ENCODE results near the gene LOXL1. TPM values are rescaled to one million over a fixed set of nuclear protein-coding genes. Genes with fewer than 3 reads are reported as not detected.

LOXL1 gene
- total and polyA plus RNA-seq, 4 donors, result 0.67 to 2.0 (median 1.4) TPM; not detected in 1

DNA sequence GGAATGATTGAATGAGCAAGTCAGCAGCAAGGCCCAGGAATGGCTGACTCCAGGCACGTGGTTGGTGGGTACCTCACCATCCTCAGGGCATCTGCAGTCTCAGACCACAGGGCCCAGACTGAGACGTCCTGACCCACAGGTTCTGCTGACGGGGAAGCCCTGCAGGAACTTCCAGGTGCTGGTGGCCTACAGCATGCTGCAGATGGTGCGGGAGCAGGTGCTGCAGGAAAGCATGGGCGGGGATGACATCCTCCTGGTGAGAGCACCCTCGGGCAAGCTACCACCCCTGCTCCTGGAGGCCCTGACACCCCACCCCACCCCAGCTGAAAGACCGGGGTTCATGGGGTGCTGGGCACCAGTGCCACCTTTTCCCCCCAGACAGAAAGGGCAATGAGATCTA lies 38.8 kb upstream of the LOXL1 start (continued):
- TF ChIP-seq, protein P1, sequence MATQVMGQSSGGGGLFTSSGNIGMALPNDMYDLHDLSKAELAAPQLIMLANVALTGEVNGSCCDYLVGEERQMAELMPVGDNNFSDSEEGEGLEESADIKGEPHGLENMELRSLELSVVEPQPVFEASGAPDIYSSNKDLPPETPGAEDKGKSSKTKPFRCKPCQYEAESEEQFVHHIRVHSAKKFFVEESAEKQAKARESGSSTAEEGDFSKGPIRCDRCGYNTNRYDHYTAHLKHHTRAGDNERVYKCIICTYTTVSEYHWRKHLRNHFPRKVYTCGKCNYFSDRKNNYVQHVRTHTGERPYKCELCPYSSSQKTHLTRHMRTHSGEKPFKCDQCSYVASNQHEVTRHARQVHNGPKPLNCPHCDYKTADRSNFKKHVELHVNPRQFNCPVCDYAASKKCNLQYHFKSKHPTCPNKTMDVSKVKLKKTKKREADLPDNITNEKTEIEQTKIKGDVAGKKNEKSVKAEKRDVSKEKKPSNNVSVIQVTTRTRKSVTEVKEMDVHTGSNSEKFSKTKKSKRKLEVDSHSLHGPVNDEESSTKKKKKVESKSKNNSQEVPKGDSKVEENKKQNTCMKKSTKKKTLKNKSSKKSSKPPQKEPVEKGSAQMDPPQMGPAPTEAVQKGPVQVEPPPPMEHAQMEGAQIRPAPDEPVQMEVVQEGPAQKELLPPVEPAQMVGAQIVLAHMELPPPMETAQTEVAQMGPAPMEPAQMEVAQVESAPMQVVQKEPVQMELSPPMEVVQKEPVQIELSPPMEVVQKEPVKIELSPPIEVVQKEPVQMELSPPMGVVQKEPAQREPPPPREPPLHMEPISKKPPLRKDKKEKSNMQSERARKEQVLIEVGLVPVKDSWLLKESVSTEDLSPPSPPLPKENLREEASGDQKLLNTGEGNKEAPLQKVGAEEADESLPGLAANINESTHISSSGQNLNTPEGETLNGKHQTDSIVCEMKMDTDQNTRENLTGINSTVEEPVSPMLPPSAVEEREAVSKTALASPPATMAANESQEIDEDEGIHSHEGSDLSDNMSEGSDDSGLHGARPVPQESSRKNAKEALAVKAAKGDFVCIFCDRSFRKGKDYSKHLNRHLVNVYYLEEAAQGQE (IDR thresholded peaks at IDR 0.05), result no peak
- no peak for TF ChIP-seq EGR1 (IDR thresholded peaks at IDR 0.05; ENCODE audit: low read depth in 2 of 2)
- no peak for TF ChIP-seq YY1 (IDR thresholded peaks at IDR 0.05)

DNA sequence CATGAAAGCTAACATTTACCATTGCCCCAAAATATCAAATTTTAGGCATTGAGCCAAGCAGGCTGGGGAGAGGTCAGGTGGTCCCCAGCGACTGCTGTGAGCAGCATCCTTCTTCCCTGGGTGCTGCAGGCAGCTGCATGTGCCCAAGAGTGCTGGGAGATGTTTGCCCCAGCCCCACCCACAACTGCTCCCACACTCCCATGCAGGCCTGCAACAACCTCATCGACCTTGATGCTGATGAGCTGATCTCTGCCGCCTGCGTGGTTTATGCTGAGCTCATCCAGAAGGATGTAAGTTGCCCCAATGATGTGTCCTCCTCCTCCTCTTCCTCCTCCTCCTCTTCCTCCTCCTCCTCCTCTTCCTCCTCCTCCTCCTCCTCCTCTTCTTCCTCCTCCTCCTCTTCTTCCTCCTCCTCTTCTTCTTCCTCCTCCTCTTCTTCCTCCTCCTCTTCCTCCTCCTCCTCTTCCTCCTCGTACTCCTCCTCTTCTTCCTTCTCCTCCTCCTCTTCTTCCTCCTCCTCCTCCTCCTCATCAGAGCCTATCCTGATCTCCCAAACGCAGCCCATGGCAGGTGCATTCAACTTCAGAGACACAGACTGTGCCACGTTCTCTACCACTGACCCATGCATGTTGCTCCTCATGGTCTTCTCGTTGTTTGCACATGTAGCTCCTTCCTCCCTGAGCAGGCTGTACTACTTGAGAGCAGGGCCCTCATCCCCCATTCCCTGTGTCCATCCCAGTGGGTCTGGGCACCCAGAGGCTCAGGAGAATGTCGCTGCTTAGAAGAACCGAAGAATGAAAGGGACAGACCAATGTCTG lies 37.8 kb upstream of the LOXL1 start:
- Histone ChIP-seq H3K36me3 (ENCODE audit: control insufficient read depth in 4 of 4, insufficient read depth in 3 of 4, low read depth in 1 of 4, low read length in 3 of 4) (no peaks in the 10 kb centered on the region), H3K27ac (ENCODE audit: low read depth in 1 of 2, low read length in 2 of 2) (no peak overlapping the region), H3K27me3 (ENCODE audit: control insufficient read depth in 4 of 4, insufficient read depth in 4 of 4, low read length in 3 of 4) (no peaks in the 10 kb centered on the region), H3K4me3 (ENCODE audit: low read depth in 1 of 3, low read length in 3 of 3) (no peak overlapping the region), H3K9ac (ENCODE audit: low read depth in 1 of 2, low read length in 2 of 2) (no peak overlapping the region), H3K4me1 (ENCODE audit: control insufficient read depth in 4 of 4, insufficient read depth in 4 of 4, low read length in 3 of 4) (no peaks in the 10 kb centered on the region), H3K9me3 (ENCODE audit: control insufficient read depth in 4 of 4, low read length in 3 of 4) (peaks cover 0 to 13% (median 4%) of the 10 kb centered on the region in 4 donors)
- 68% methylated on average over 10 of the region's 10 CpGs for WGBS
- no peak for DNase-seq (ENCODE audit: low spot score)
- TF ChIP-seq HNF4A (conservative IDR thresholded peaks at IDR 0.05) (no peak), FOXA1 (IDR thresholded peaks at IDR 0.05) (no peak)
- TF ChIP-seq, protein P2, sequence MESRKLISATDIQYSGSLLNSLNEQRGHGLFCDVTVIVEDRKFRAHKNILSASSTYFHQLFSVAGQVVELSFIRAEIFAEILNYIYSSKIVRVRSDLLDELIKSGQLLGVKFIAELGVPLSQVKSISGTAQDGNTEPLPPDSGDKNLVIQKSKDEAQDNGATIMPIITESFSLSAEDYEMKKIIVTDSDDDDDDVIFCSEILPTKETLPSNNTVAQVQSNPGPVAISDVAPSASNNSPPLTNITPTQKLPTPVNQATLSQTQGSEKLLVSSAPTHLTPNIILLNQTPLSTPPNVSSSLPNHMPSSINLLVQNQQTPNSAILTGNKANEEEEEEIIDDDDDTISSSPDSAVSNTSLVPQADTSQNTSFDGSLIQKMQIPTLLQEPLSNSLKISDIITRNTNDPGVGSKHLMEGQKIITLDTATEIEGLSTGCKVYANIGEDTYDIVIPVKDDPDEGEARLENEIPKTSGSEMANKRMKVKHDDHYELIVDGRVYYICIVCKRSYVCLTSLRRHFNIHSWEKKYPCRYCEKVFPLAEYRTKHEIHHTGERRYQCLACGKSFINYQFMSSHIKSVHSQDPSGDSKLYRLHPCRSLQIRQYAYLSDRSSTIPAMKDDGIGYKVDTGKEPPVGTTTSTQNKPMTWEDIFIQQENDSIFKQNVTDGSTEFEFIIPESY (IDR thresholded peaks at IDR 0.05), result no peak

DNA sequence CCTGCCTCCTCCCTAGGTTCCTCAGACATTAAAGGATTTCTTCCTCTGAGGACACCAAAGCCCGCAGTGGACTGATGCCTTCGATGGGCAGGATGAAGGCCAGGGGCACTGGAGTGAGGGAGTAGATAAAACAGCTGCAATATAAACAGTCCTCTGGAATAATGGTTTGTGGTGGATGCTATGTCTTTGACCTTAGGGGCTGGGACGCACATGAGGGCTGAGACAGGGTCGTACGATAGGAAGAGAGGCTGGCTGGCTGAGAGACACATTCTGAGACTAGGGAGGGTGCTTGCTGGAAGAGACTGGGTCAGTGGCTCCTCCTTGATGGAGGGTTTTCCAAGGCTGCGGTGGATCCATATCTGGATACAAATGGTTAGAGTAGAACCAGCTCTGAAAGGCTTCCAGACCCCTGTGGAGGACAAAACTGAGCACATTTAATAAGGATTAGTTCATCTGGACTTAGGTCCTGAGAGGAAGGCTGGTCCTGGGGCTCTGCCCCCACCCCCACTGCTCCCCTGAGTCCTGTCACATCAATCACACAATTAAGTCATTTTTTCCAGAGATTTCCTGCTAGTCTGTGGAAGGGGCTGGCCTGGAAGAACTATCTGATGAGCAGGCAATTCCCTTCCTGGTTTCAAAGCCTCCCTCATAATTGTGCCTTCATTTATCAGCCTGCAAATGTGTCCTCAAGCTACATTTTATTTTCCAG lies 37.1 kb upstream of the LOXL1 start:
- 64% methylated on average over 6 of the region's 6 CpGs for WGBS
- no peak overlapping the region for H3K4me3 ChIP-seq (ENCODE audit: low read depth in 1 of 3, low read length in 3 of 3)
- TF ChIP-seq YY1 (IDR thresholded peaks at IDR 0.05), result no peak
- no peak for TF ChIP-seq HNF4G (IDR thresholded peaks at IDR 0.05)
- TF ChIP-seq NR2F2 (IDR thresholded peaks at IDR 0.05), result no peak
- no peak for TF ChIP-seq SP1 (IDR thresholded peaks at IDR 0.05)
- TF ChIP-seq, protein P2 (IDR thresholded peaks at IDR 0.05), result no peak
- no peak for TF ChIP-seq FOXA2 (IDR thresholded peaks at IDR 0.05)
- TF ChIP-seq, protein P3, sequence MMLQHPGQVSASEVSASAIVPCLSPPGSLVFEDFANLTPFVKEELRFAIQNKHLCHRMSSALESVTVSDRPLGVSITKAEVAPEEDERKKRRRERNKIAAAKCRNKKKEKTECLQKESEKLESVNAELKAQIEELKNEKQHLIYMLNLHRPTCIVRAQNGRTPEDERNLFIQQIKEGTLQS (IDR thresholded peaks at IDR 0.05), result no peak
- no peak for TF ChIP-seq GABPA (IDR thresholded peaks at IDR 0.05 in 1 of 2, conservative IDR thresholded peaks at IDR 0.05 in 1 of 2)
- no peak for TF ChIP-seq JUND (IDR thresholded peaks at IDR 0.05)
- no peak for TF ChIP-seq RXRA (IDR thresholded peaks at IDR 0.05)
- TF ChIP-seq, protein P4, sequence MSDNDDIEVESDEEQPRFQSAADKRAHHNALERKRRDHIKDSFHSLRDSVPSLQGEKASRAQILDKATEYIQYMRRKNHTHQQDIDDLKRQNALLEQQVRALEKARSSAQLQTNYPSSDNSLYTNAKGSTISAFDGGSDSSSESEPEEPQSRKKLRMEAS (IDR thresholded peaks at IDR 0.05), result no peak
- no peak for TF ChIP-seq EGR1 (IDR thresholded peaks at IDR 0.05; ENCODE audit: low read depth in 2 of 2)
- no peak for TF ChIP-seq FOXA1 (IDR thresholded peaks at IDR 0.05)
- H3K9ac ChIP-seq (ENCODE audit: low read depth in 1 of 2, low read length in 2 of 2), result no peak overlapping the region
- no peaks in the 10 kb centered on the region for H3K36me3 ChIP-seq (ENCODE audit: control insufficient read depth in 4 of 4, insufficient read depth in 3 of 4, low read depth in 1 of 4, low read length in 3 of 4)
- H3K9me3 ChIP-seq (ENCODE audit: control insufficient read depth in 4 of 4, low read length in 3 of 4), result peaks cover 0 to 13% (median 4%) of the 10 kb centered on the region in 4 donors
- H3K27me3 ChIP-seq (ENCODE audit: control insufficient read depth in 4 of 4, insufficient read depth in 4 of 4, low read length in 3 of 4), result no peaks in the 10 kb centered on the region
- H3K4me1 ChIP-seq (ENCODE audit: control insufficient read depth in 4 of 4, insufficient read depth in 4 of 4, low read length in 3 of 4), result no peaks in the 10 kb centered on the region
- no peak for DNase-seq (ENCODE audit: low spot score)
- H3K27ac ChIP-seq (ENCODE audit: low read depth in 1 of 2, low read length in 2 of 2), result no peak overlapping the region

All from liver (tissue), 9 donors.